GM18505 (cell line): Measurements from ENCODE around the gene RP9.

Experiments used
- ATAC-seq: cut with Tn5 transposase; IDR thresholded peaks from one replicate; pipeline ENCODE4 v1.9.1; 2021; ENCODE audit not compliant: unreplicated experiment
- POLR2A ChIP-seq: IDR thresholded peaks from 4 replicates; pipeline ENCODE4 v1.6.1; 2011; ENCODE audit warnings: borderline replicate concordance; ENCODE audit not compliant: insufficient read depth, insufficient read length; ENCODE audit errors: extremely low read depth

RP9 gene

GRCh38 chr7:33066771-33067170 is 42.4 kb downstream of the RP9 start:
- TF ChIP-seq POLR2A: no peak
- no peak for ATAC-seq

GRCh38 chr7:33065981-33066380 is 43.2 kb downstream of the RP9 start:
- TF ChIP-seq POLR2A: no peak
- ATAC-seq: no peak

- peak; percentile 96 for ATAC-seq
- TF ChIP-seq POLR2A: peak; percentile 52
Measured at GRCh38 chr7:33062782-33063443, 46.3 kb downstream of the RP9 start.

GRCh38 chr7:33062023-33062781 is 47.0 kb downstream of the RP9 start, which contains the start of gene NT5C3A:
NT5C3A (minus strand) TSS chr7:33062776; CDS start chr7:33062705, 71 bp downstream.
- peak; percentile 53 for TF ChIP-seq POLR2A
- ATAC-seq: peak; percentile 39

GRCh38 chr7:33061282-33061937 is 47.8 kb downstream of the RP9 start:
- no peak for TF ChIP-seq POLR2A
- no peak for ATAC-seq

GRCh38 chr7:33059635-33060034 is 49.6 kb downstream of the RP9 start:
- ATAC-seq: no peak
- no peak for TF ChIP-seq POLR2A

GRCh38 chr7:33055158-33055557 is 54.0 kb downstream of the RP9 start:
- ATAC-seq: no peak
- TF ChIP-seq POLR2A: no peak

GRCh38 chr7:33054261-33054964 is 54.8 kb downstream of the RP9 start:
- no peak for ATAC-seq
- TF ChIP-seq POLR2A: no peak

GRCh38 chr7:33053721-33054120 is 55.5 kb downstream of the RP9 start:
- no peak for ATAC-seq
- no peak for TF ChIP-seq POLR2A

- ATAC-seq: no peak
- TF ChIP-seq POLR2A: no peak
Measured at GRCh38 chr7:33050535-33051318, 58.5 kb downstream of the RP9 start.

- TF ChIP-seq POLR2A: no peak
- no peak for ATAC-seq
Measured at GRCh38 chr7:33048704-33049103, 60.5 kb downstream of the RP9 start.

GRCh38 chr7:33048257-33048656 is 60.9 kb downstream of the RP9 start:
- TF ChIP-seq POLR2A: no peak
- ATAC-seq: no peak
